ENCODE results near the gene PTPRA.
A peak's percentile ranks its signal among the peaks of the same experiment; 100 is the strongest.
"Not testable (repeated sequence)": the region's sequence is repeated elsewhere in the genome, so short reads cannot be mapped to it uniquely, and the experiment has no call there.

PTPRA gene

GRCh38 chr20:2998728-2999127 is 125.4 kb downstream of the PTPRA start:
- DNase-seq, result no peak

GRCh38 chr20:3000852-3001523 is 127.7 kb downstream of the PTPRA start:
- DNase-seq, result peak; percentile 33

- DNase-seq, result no peak
Measured at GRCh38 chr20:3003416-3003815, 130.1 kb downstream of the PTPRA start.

- DNase-seq, result peak; percentile 38
Measured at GRCh38 chr20:3010985-3011723, 137.9 kb downstream of the PTPRA start.

- no peak for DNase-seq
Measured at GRCh38 chr20:3011752-3012151, 138.5 kb downstream of the PTPRA start.

GRCh38 chr20:3013771-3014170 is 140.5 kb downstream of the PTPRA start:
- no peak for DNase-seq

GRCh38 chr20:3014179-3014578 is 140.9 kb downstream of the PTPRA start:
- DNase-seq, result no peak

- DNase-seq, result no peak
Measured at GRCh38 chr20:3014662-3015061, 141.4 kb downstream of the PTPRA start.

GRCh38 chr20:3015302-3015701 is 142.0 kb downstream of the PTPRA start:
- DNase-seq, result not testable (repeated sequence)

GRCh38 chr20:3021327-3021726 is 148.0 kb downstream of the PTPRA start:
- DNase-seq, result no peak

GRCh38 chr20:3021777-3022176 is 148.5 kb downstream of the PTPRA start:
- DNase-seq, result no peak

- not testable (repeated sequence) for DNase-seq
Measured at GRCh38 chr20:3022559-3023490, 149.5 kb downstream of the PTPRA start.

- no peak for DNase-seq
Measured at GRCh38 chr20:3027987-3028386, 154.7 kb downstream of the PTPRA start.

GRCh38 chr20:3031524-3032147 is 158.4 kb downstream of the PTPRA start:
- no peak for DNase-seq

- no peak for DNase-seq
Measured at GRCh38 chr20:3032624-3033023, 159.3 kb downstream of the PTPRA start.

- no peak for DNase-seq
Measured at GRCh38 chr20:3037654-3038053, 164.4 kb downstream of the PTPRA start.

GRCh38 chr20:3038454-3038853 is 165.2 kb downstream of the PTPRA start:
- no peak for DNase-seq

- no peak for DNase-seq
Measured at GRCh38 chr20:3039426-3039825, 166.1 kb downstream of the PTPRA start.

- no peak for DNase-seq
Measured at GRCh38 chr20:3040086-3040485, 166.8 kb downstream of the PTPRA start.

GRCh38 chr20:3041854-3042409 is 168.7 kb downstream of the PTPRA start:
- no peak for DNase-seq

- no peak for DNase-seq
Measured at GRCh38 chr20:3042625-3043024, 169.3 kb downstream of the PTPRA start.

GRCh38 chr20:3043322-3043721 is 170.0 kb downstream of the PTPRA start, which contains the start of gene GNRH2:
Gene GNRH2 (plus strand): TSS chr20:3043622. CDS start chr20:3044415, 793 bp downstream.
- no peak for DNase-seq
